ENCODE measurements around the gene RCAN1. TPM values are rescaled to one million over a fixed set of nuclear protein-coding genes. Genes with fewer than 3 reads are reported as not detected.

RCAN1 gene
- 3.9 TPM for total RNA-seq
- polyA plus RNA-seq = 10 to 100 TPM in 3 of 4 donors, 1 to 10 TPM in 1; 10.0 to 16.1 (median 11.9) TPM

DNA sequence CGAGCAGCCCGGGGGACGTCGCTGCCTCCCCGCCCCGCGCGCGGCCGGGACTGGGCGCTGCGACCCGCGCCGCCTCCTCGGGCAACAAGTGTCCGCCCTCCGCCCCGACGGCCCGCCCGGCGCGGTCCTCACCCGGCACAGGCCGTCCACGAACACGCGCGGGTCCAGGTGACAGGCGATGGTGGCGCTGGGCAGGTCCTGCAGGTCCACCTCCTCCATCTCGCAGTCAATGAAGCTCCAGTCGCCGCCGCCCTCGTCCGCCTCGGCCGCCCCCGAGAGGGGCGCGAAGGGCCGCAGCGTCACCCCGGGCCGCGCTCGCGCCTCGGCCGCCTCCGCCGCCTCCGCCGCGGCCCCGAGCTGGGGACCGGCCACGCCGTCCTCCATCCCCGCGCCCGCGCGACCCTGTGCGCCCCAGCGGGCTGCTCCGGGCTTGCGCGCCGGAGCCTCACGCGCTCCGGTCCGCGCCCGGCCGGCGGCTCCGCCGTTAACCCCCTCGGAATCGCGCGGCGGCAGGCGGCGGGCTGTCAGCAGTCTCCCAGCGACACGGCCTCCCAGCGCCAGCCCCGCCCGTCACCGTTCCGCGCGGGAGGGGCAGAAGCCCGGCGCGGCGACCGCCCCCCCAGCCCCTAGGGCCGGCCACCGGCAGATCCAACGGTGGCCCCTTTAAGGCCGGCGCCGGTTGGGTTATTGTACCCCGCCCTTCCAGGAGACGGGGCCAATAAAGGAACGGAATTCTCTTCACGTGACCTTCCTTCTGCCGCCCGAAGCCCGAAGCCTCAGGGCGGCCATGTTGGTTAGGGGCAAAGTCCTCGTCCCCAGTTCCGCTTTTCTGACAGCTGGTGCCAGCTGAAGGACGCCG is at the start of gene RCAN1:
TSS of gene RCAN1 (minus strand) at position 486 of the 859 bp plus-strand sequence. CDS start at position 384, 102 bp downstream.
- Mint-ChIP-seq H3K27me3 (peaks cover 8% of the 10 kb centered on the region), H3K4me1 (peaks cover 0 to 25% (median 20%) of the 10 kb centered on the region in 4 donors), H3K27ac (peak within 1 kb of the TSS; percentile 81 to 93 (median 88)), H3K4me3 (peak within 1 kb of the TSS; percentile 89 to 96 (median 94)), H3K36me3 (no peaks in the 10 kb centered on the region), H3K9me3 (peaks cover 0 to 1% (median 0%) of the 10 kb centered on the region in 7 donors)
- Histone ChIP-seq H3K27me3 (ENCODE audit: control insufficient read depth, insufficient read depth, low read length) (peaks cover 5% of the 10 kb centered on the region), H3K27ac (ENCODE audit: insufficient read depth, low read length, poor library complexity, severe bottlenecking) (peak within 1 kb of the TSS; percentile 61), H3K9me3 (ENCODE audit: control insufficient read depth in 2 of 2, low read length in 2 of 2) (no peaks in the 10 kb centered on the region), H3K4me3 (ENCODE audit: low read depth, low read length) (peak within 1 kb of the TSS; percentile 87), H3K4me1 (ENCODE audit: control insufficient read depth, insufficient read depth, low read length, poor library complexity, severe bottlenecking) (peaks cover 13% of the 10 kb centered on the region), H3K36me3 (ENCODE audit: control insufficient read depth, insufficient read depth, low read length) (no peaks in the 10 kb centered on the region)
- ATAC-seq (ENCODE audit: low read depth in 2 of 2) (peak; percentile 97 to 98), DNase-seq (peak; percentile 84 to 95 (median 88))

DNA sequence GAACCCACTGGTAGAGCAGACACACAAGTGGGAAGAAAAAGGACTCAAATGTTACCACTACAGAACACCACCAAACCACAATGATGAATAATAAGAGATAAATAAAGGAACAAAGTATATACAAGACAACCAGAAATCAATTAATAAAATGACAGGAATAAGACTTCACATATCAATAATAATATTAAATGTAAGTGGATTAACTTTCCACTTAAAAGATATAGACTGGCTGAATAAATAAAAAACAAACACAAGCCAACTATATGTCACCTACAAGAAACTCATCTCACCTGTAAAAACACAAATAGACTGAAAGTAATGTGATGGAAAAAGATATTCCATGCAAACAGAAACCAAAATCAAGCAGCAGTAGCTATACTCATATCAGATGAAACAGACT is 46.9 kb upstream of the RCAN1 start:
- Mint-ChIP-seq H3K4me3 (no peak overlapping the region), H3K9me3 (peaks cover 0 to 26% (median 13%) of the 10 kb centered on the region in 7 donors), H3K27ac (no peak overlapping the region), H3K36me3 (no peaks in the 10 kb centered on the region), H3K4me1 (no peaks in the 10 kb centered on the region), H3K27me3 (peaks cover 28% of the 10 kb centered on the region)
- Histone ChIP-seq H3K4me1 (ENCODE audit: control insufficient read depth, insufficient read depth, low read length, poor library complexity, severe bottlenecking) (no peaks in the 10 kb centered on the region), H3K27ac (ENCODE audit: insufficient read depth, low read length, poor library complexity, severe bottlenecking) (no peak overlapping the region), H3K27me3 (ENCODE audit: control insufficient read depth, insufficient read depth, low read length) (peaks cover 13% of the 10 kb centered on the region), H3K9me3 (ENCODE audit: control insufficient read depth in 2 of 2, low read length in 2 of 2) (peaks cover 18 to 26% of the 10 kb centered on the region in 2 experiments), H3K4me3 (ENCODE audit: low read depth, low read length) (no peak overlapping the region), H3K36me3 (ENCODE audit: control insufficient read depth, insufficient read depth, low read length) (no peaks in the 10 kb centered on the region)
- ATAC-seq (ENCODE audit: low read depth in 2 of 2) = no peak
- DNase-seq = no peak

DNA sequence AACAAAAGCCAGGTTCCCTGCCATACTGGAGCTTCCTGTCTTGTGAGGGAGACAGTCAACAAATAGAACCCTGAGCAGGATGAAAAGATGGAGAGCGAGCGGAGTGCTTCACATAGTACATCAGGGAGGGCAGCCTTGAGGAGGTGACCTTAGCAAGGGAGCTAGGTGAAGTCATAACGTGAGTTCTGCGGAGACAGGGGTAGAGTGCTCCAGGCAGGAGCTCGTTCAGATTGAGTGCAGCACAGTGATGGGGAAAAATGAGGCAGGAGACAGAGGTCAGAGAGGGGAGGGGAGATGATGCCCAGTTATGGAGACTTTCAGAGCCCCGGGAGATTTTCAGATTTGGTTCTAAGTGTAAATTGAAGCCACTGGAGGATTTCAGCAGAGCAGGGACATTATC is 38.6 kb upstream of the RCAN1 start:
- Mint-ChIP-seq H3K27me3 (peaks cover 63% of the 10 kb centered on the region), H3K36me3 (peaks cover 4% of the 10 kb centered on the region), H3K4me3 (no peak overlapping the region), H3K9me3 (peaks cover 0 to 16% (median 4%) of the 10 kb centered on the region in 7 donors), H3K4me1 (no peaks in the 10 kb centered on the region), H3K27ac (no peak overlapping the region)
- Histone ChIP-seq H3K27ac (ENCODE audit: insufficient read depth, low read length, poor library complexity, severe bottlenecking) (no peak overlapping the region), H3K36me3 (ENCODE audit: control insufficient read depth, insufficient read depth, low read length) (no peaks in the 10 kb centered on the region), H3K4me3 (ENCODE audit: low read depth, low read length) (no peak overlapping the region), H3K9me3 (ENCODE audit: control insufficient read depth in 2 of 2, low read length in 2 of 2) (peaks cover 11% of the 10 kb centered on the region in 2 experiments), H3K27me3 (ENCODE audit: control insufficient read depth, insufficient read depth, low read length) (peaks cover 12% of the 10 kb centered on the region), H3K4me1 (ENCODE audit: control insufficient read depth, insufficient read depth, low read length, poor library complexity, severe bottlenecking) (no peaks in the 10 kb centered on the region)
- DNase-seq = no peak
- ATAC-seq (ENCODE audit: low read depth in 2 of 2) = no peak

DNA sequence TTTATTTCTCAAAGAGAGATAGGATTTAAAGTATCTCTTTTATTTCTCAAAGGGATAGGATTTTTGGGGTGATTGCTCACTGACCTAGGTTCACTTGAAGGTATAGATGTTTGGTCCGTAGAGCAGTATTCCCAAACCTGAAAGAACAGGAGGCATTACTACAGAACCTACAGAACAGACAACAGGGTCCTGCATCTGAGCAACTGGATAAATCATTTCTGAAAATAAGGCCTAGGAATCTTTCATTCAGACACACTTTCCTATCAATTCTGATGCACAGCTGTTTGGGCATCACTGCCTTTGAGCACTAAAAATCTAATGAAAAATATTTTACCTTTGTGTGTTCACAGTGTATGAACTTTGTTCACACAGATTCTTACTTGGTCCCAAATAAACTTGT is 36.7 kb upstream of the RCAN1 start:
- ATAC-seq (ENCODE audit: low read depth in 2 of 2) = no peak
- H3K27me3 Mint-ChIP-seq = peaks cover 67% of the 10 kb centered on the region
- DNase-seq = no peak
- peaks cover 4% of the 10 kb centered on the region for H3K36me3 Mint-ChIP-seq
- peaks cover 11% of the 10 kb centered on the region in 2 experiments for H3K9me3 ChIP-seq (ENCODE audit: control insufficient read depth in 2 of 2, low read length in 2 of 2)
- peaks cover 0 to 17% (median 4%) of the 10 kb centered on the region in 7 donors for H3K9me3 Mint-ChIP-seq
- H3K4me3 ChIP-seq (ENCODE audit: low read depth, low read length) = no peak overlapping the region
- H3K4me1 ChIP-seq (ENCODE audit: control insufficient read depth, insufficient read depth, low read length, poor library complexity, severe bottlenecking) = no peaks in the 10 kb centered on the region
- H3K4me3 Mint-ChIP-seq = no peak overlapping the region
- peaks cover 5% of the 10 kb centered on the region for H3K27me3 ChIP-seq (ENCODE audit: control insufficient read depth, insufficient read depth, low read length)
- no peaks in the 10 kb centered on the region for H3K36me3 ChIP-seq (ENCODE audit: control insufficient read depth, insufficient read depth, low read length)
- H3K27ac Mint-ChIP-seq = no peak overlapping the region
- H3K27ac ChIP-seq (ENCODE audit: insufficient read depth, low read length, poor library complexity, severe bottlenecking) = no peak overlapping the region
- H3K4me1 Mint-ChIP-seq = peaks cover 0 to 4% (median 0%) of the 10 kb centered on the region in 4 donors

DNA sequence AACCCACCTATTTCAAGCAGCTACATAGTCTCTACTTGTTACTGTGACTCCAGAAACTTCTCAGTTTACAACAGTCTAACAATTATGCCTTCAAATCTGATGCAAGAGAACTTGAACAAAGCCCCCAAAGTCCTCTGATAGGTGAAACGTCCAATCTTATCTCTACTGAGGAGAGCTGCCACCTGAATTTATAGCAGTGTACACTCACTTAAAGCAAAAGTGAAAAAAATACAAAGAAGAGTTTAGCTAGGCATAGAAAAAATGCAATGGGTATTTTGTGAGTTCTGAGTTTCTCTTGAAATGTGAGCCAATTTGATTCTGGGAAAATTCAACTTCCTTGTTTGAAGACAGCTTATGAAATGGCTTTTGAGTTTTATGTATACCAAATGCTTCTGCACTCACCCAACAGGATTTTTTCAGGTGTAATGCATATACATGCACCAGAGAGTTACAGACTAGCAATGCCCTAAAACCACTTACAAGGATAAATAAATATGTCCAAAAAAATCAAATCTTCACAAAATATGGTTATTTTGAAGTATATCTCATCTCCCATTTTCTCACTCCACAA is 36.0 kb upstream of the RCAN1 start:
- ATAC-seq (ENCODE audit: low read depth in 2 of 2) = no peak
- Mint-ChIP-seq H3K27me3 (peaks cover 60% of the 10 kb centered on the region), H3K9me3 (peaks cover 0 to 17% (median 4%) of the 10 kb centered on the region in 7 donors), H3K4me3 (peak overlapping the region in 1 of 4 donors; percentile 18), H3K36me3 (peaks cover 4% of the 10 kb centered on the region), H3K27ac (no peak overlapping the region), H3K4me1 (peaks cover 0 to 4% (median 0%) of the 10 kb centered on the region in 4 donors)
- no peak for DNase-seq
- no peak overlapping the region for H3K27ac ChIP-seq (ENCODE audit: insufficient read depth, low read length, poor library complexity, severe bottlenecking)
- H3K4me1 ChIP-seq (ENCODE audit: control insufficient read depth, insufficient read depth, low read length, poor library complexity, severe bottlenecking) = no peaks in the 10 kb centered on the region
- peaks cover 11% of the 10 kb centered on the region in 2 experiments for H3K9me3 ChIP-seq (ENCODE audit: control insufficient read depth in 2 of 2, low read length in 2 of 2)
- H3K27me3 ChIP-seq (ENCODE audit: control insufficient read depth, insufficient read depth, low read length) = peaks cover 5% of the 10 kb centered on the region
- H3K36me3 ChIP-seq (ENCODE audit: control insufficient read depth, insufficient read depth, low read length) = no peaks in the 10 kb centered on the region
- no peak overlapping the region for H3K4me3 ChIP-seq (ENCODE audit: low read depth, low read length)

DNA sequence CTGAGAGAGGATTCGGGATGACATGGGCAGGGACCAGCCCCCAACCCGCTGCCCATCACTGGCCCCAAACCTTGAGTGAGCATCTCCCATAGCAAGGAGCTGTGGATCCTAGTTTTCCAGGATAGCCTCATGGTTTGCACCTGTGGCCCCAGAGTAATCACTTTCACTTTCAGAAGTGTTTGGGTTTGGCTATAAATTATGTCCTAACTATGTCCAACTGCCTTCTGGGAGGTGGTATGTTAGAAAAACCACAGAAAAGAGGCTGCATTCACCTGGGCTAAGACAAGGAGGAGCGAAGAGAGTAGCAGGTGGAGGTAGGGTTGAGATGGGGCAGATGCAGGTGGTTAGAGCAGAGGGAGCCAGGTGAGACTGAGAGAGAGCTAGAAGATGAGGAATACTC is 34.5 kb upstream of the RCAN1 start:
- Histone ChIP-seq H3K4me1 (ENCODE audit: control insufficient read depth, insufficient read depth, low read length, poor library complexity, severe bottlenecking) (no peaks in the 10 kb centered on the region), H3K36me3 (ENCODE audit: control insufficient read depth, insufficient read depth, low read length) (no peaks in the 10 kb centered on the region), H3K9me3 (ENCODE audit: control insufficient read depth in 2 of 2, low read length in 2 of 2) (peaks cover 11% of the 10 kb centered on the region in 2 experiments), H3K4me3 (ENCODE audit: low read depth, low read length) (no peak overlapping the region), H3K27ac (ENCODE audit: insufficient read depth, low read length, poor library complexity, severe bottlenecking) (no peak overlapping the region), H3K27me3 (ENCODE audit: control insufficient read depth, insufficient read depth, low read length) (peaks cover 5% of the 10 kb centered on the region)
- ATAC-seq (ENCODE audit: low read depth in 2 of 2) = no peak
- H3K4me1 Mint-ChIP-seq = peaks cover 0 to 4% (median 0%) of the 10 kb centered on the region in 4 donors
- H3K27ac Mint-ChIP-seq = no peak overlapping the region
- H3K27me3 Mint-ChIP-seq = peaks cover 58% of the 10 kb centered on the region
- no peak overlapping the region for H3K4me3 Mint-ChIP-seq
- peaks cover 0 to 16% (median 4%) of the 10 kb centered on the region in 7 donors for H3K9me3 Mint-ChIP-seq
- H3K36me3 Mint-ChIP-seq = peaks cover 4% of the 10 kb centered on the region
- DNase-seq = no peak

DNA sequence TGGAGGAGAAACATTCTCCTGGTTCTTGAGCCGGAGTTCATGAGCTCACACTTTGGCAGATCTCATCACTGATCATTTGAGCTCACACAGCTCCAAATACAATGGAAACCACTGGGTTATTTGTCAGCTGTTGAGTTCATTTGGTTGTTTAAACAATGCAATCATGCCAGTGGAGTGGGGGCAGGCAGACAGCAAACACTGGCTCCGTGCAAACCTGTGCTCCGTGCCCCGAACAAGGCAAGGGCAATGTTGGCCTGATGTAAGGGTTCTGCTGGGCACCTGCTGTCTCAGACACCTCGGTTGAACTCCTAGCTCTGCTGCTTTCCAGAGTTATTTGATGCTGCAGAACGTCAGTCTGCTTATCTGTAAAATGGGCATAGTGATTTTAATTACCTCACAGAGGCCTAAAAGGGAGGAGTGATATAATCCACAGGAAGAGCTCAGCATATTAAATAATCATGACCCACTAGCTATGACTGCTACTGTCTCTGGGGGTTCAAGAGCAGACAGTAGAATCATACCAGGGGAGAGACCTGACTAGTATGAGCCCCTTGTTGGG is 33.9 kb upstream of the RCAN1 start:
- Mint-ChIP-seq H3K27me3 (peaks cover 52% of the 10 kb centered on the region), H3K27ac (no peak overlapping the region), H3K36me3 (peaks cover 4% of the 10 kb centered on the region)

More for the DNA sequence above, 33.9 kb upstream of the RCAN1 start:
- peaks cover 11% of the 10 kb centered on the region in 2 experiments for H3K9me3 ChIP-seq (ENCODE audit: control insufficient read depth in 2 of 2, low read length in 2 of 2)
- no peaks in the 10 kb centered on the region for H3K4me1 ChIP-seq (ENCODE audit: control insufficient read depth, insufficient read depth, low read length, poor library complexity, severe bottlenecking)
- H3K4me3 ChIP-seq (ENCODE audit: low read depth, low read length) = no peak overlapping the region
- Mint-ChIP-seq H3K4me3 (no peak overlapping the region), H3K4me1 (peaks cover 0 to 4% (median 0%) of the 10 kb centered on the region in 4 donors), H3K9me3 (peaks cover 0 to 16% (median 4%) of the 10 kb centered on the region in 7 donors)
- peaks cover 5% of the 10 kb centered on the region for H3K27me3 ChIP-seq (ENCODE audit: control insufficient read depth, insufficient read depth, low read length)
- no peaks in the 10 kb centered on the region for H3K36me3 ChIP-seq (ENCODE audit: control insufficient read depth, insufficient read depth, low read length)
- no peak overlapping the region for H3K27ac ChIP-seq (ENCODE audit: insufficient read depth, low read length, poor library complexity, severe bottlenecking)
- ATAC-seq (ENCODE audit: low read depth in 2 of 2) (no peak), DNase-seq (no peak)
